OCI-LY1 (cell line): Measurements from ENCODE around the gene AGTRAP.

Source experiments
- H2AFZ ChIP-seq: fragments of 200-600 bp; sonication (generic), shearing (Covaris generic); 2 replicates; pipeline ENCODE4 v1.6.0; 2014; ENCODE audit warnings: antibody characterized with exemption, mild to moderate bottlenecking, low read length
- H3F3A ChIP-seq: fragments of 200-600 bp; sonication (generic), shearing (Covaris generic); 2 replicates; pipeline ENCODE4 v1.6.0; 2014; ENCODE audit warnings: mild to moderate bottlenecking, antibody characterized with exemption, low read length, moderate library complexity; ENCODE audit not compliant: insufficient read depth
- H3K27ac ChIP-seq: fragments of 200-600 bp; sonication (generic); 2 replicates; pipeline ENCODE4 v1.5.1; 2014; ENCODE audit warnings: low read length, mixed run types, mild to moderate bottlenecking, low read depth; ENCODE audit not compliant: poor library complexity, severe bottlenecking
- H3K27me3 ChIP-seq: fragments of 200-600 bp; sonication (generic); 2 replicates; pipeline ENCODE4 v1.6.0; 2014; ENCODE audit warnings: antibody characterized with exemption, mild to moderate bottlenecking, low read length, moderate library complexity; ENCODE audit not compliant: insufficient read depth
- H3K36me3 ChIP-seq: fragments of 200-600 bp; sonication (generic); 2 replicates; pipeline ENCODE4 v1.6.1; 2014; ENCODE audit warnings: mild to moderate bottlenecking, antibody characterized with exemption, low read length, moderate library complexity, mixed read lengths; ENCODE audit not compliant: insufficient read depth
- H3K4me1 ChIP-seq: fragments of 200-600 bp; sonication (generic); 2 replicates; pipeline ENCODE4 v1.5.1; 2014; ENCODE audit warnings: mild to moderate bottlenecking, low read length, moderate library complexity; ENCODE audit not compliant: insufficient read depth, severe bottlenecking
- H3K4me2 ChIP-seq: fragments of 200-600 bp; sonication (generic), shearing (Covaris generic); 2 replicates; pipeline ENCODE4 v1.6.1; 2014; ENCODE audit warnings: low read length
- H3K4me3 ChIP-seq: fragments of 200-600 bp; sonication (generic); 2 replicates; pipeline ENCODE4 v1.5.1; 2014; ENCODE audit warnings: low read length, low read depth, mild to moderate bottlenecking, mixed read lengths; ENCODE audit not compliant: poor library complexity, severe bottlenecking
- H3K79me2 ChIP-seq: fragments of 200-600 bp; shearing (Covaris generic); 2 replicates; pipeline ENCODE4 v1.6.1; 2016; ENCODE audit warnings: mixed run types, low read length, mixed read lengths; ENCODE audit not compliant: insufficient read depth
- H3K9ac ChIP-seq: fragments of 200-600 bp; sonication (generic), shearing (Covaris generic); 2 replicates; pipeline ENCODE4 v1.6.1; 2014; ENCODE audit warnings: mild to moderate bottlenecking, low read length, mixed read lengths
- H3K9me2 ChIP-seq: fragments of 200-600 bp; sonication (generic), shearing (Covaris generic); 2 replicates; pipeline ENCODE4 v1.6.1; 2014; ENCODE audit warnings: low read depth, mild to moderate bottlenecking, low read length, mixed read lengths
- H3K9me3 ChIP-seq: fragments of 200-600 bp; shearing (Covaris generic); 2 replicates; pipeline ENCODE4 v1.6.1; 2014; ENCODE audit warnings: low read length, mixed read lengths
- H4K20me1 ChIP-seq: fragments of 200-600 bp; sonication (generic), shearing (Covaris generic); 2 replicates; pipeline ENCODE4 v1.6.0; 2016; ENCODE audit warnings: mild to moderate bottlenecking, low read length; ENCODE audit not compliant: insufficient read depth
- EZH2 ChIP-seq: fragments of 200-600 bp; sonication (generic), shearing (Covaris generic); IDR thresholded peaks from 2 replicates; pipeline ENCODE4 v1.8.0; 2017; ENCODE audit warnings: borderline replicate concordance, mixed run types, mild to moderate bottlenecking, antibody characterized with exemption, low read length, moderate library complexity, mixed read lengths
- TF ChIP-seq, protein P1 (sequence below): fragments of 200-600 bp; sonication (generic), shearing (Covaris generic); IDR thresholded peaks from 2 replicates; pipeline ENCODE4 v1.5.1; 2017; ENCODE audit warnings: mild to moderate bottlenecking, antibody characterized with exemption, low read length, moderate library complexity, mixed read lengths

AGTRAP gene

DNA sequence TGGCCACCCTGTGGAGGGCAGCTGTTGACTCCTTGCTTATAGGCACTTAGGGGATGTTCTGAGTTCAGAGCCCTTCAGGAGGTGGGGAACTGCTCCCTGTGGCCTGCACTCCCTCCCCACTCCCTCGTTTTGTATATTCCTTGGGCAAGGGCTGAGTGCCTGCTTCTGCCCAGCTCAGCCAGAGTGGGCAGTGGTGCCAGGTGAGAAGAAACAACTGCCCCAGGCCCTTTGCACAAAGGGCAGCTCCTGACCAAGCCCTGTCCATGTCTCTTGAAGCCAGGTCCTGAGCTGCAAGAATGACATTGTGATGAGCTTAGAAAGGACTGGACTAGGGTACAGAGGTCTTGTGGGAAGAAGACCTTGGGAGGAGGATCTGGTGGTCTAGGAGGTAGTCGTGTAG lies 2.2 kb downstream of the AGTRAP start:
- H4K20me1 ChIP-seq: no peaks in the 10 kb centered on the region
- peaks cover 24% of the 10 kb centered on the region for H3K4me1 ChIP-seq
- no peak overlapping the region for H3K4me3 ChIP-seq
- no peak overlapping the region for H3K27ac ChIP-seq
- no peaks in the 10 kb centered on the region for H3F3A ChIP-seq
- TF ChIP-seq, protein P1, sequence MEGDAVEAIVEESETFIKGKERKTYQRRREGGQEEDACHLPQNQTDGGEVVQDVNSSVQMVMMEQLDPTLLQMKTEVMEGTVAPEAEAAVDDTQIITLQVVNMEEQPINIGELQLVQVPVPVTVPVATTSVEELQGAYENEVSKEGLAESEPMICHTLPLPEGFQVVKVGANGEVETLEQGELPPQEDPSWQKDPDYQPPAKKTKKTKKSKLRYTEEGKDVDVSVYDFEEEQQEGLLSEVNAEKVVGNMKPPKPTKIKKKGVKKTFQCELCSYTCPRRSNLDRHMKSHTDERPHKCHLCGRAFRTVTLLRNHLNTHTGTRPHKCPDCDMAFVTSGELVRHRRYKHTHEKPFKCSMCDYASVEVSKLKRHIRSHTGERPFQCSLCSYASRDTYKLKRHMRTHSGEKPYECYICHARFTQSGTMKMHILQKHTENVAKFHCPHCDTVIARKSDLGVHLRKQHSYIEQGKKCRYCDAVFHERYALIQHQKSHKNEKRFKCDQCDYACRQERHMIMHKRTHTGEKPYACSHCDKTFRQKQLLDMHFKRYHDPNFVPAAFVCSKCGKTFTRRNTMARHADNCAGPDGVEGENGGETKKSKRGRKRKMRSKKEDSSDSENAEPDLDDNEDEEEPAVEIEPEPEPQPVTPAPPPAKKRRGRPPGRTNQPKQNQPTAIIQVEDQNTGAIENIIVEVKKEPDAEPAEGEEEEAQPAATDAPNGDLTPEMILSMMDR: no peak
- no peak for TF ChIP-seq EZH2
- H3K9me2 ChIP-seq: no peaks in the 10 kb centered on the region
- no peaks in the 10 kb centered on the region for H3K9me3 ChIP-seq
- H3K79me2 ChIP-seq: no peaks in the 10 kb centered on the region
- no peaks in the 10 kb centered on the region for H3K36me3 ChIP-seq
- H3K27me3 ChIP-seq: no peaks in the 10 kb centered on the region
- H2AFZ ChIP-seq: no peak overlapping the region
- no peak overlapping the region for H3K4me2 ChIP-seq
- no peak overlapping the region for H3K9ac ChIP-seq

DNA sequence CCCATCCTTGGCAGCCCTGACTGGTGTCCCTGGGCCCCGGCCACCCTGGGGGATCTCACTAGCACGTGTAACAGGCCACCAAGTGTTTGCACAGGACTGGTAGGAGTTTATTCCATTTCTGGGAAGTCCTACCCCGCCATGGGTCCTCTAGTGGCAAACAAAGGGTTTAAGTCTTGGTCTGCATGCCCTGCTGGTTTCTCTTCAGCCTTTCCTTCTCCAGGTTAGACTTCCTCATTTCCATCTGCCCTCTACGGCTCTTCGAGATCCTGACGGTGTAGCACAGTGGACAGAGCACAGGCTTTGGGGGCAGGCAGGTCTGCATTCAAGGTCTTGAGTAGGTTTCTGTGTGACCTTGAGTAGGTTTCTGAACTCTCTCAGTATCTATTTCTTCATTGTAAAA lies 2.8 kb downstream of the AGTRAP start:
- Histone ChIP-seq H3F3A (no peaks in the 10 kb centered on the region), H3K4me2 (no peak overlapping the region), H3K27me3 (no peaks in the 10 kb centered on the region), H3K27ac (no peak overlapping the region), H4K20me1 (no peaks in the 10 kb centered on the region), H3K9me2 (no peaks in the 10 kb centered on the region), H2AFZ (no peak overlapping the region), H3K4me3 (no peak overlapping the region), H3K36me3 (no peaks in the 10 kb centered on the region), H3K4me1 (peaks cover 24% of the 10 kb centered on the region), H3K9me3 (no peaks in the 10 kb centered on the region), H3K9ac (no peak overlapping the region), H3K79me2 (no peaks in the 10 kb centered on the region)
- TF ChIP-seq, protein P1: no peak; the same call in 1 of the 2 replicates
- no peak for TF ChIP-seq EZH2

DNA sequence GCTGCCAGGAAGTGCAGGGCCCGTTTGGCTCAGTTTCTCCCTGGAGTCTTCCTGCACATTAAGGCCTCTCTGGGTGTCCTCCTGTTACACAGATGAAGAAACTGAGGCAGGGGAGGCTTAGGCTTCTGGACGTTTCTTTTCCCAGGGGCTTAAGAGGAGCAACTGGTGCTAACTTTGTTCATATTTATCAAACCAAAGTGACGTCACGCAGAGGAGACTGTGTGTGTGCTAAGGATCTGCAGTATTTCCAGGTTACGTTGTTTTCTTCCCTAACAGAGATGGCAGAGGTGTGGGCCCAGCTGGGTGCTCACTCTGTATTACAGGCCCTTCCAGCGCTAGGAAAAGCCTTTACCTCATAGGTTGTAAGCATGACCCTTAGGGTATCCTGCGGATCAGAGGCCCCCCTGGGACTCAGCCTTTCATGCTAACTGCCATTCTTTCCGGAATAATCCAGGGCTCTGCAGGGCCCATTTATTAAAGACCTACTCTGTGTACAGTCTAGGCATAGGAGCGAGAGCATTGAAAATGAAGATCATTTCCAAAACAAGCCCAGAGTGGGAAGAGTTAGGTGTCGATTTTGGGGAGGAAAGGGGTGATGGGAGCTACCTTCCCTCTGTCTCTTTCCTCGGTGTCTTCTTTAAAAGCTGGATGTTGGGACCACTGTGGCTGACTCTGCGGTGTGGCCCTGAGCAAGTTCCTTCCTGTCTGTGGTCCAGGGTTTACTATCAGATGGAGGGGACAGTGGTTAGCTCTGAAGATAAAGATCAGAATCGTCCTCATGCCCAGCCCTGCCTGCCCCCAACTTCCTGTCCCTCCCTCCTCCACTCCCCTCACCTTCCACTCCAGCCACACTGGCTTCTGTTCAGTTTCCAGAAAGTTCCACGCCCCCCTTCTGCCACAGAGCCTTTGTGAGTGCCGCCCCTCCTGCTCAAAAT lies 4.6 kb downstream of the AGTRAP start:
- Histone ChIP-seq H3K27me3 (no peaks in the 10 kb centered on the region), H3F3A (no peaks in the 10 kb centered on the region), H3K27ac (no peak overlapping the region), H4K20me1 (no peaks in the 10 kb centered on the region), H3K4me2 (no peak overlapping the region), H2AFZ (no peak overlapping the region), H3K4me3 (no peak overlapping the region), H3K36me3 (no peaks in the 10 kb centered on the region), H3K9me3 (no peaks in the 10 kb centered on the region), H3K9ac (no peak overlapping the region), H3K79me2 (no peaks in the 10 kb centered on the region), H3K4me1 (peaks cover 24% of the 10 kb centered on the region), H3K9me2 (no peaks in the 10 kb centered on the region)
- TF ChIP-seq, protein P1: no peak
- TF ChIP-seq EZH2: no peak
